ENCODE data around the gene S100A1. TPM values are rescaled to one million over a fixed set of nuclear protein-coding genes. Genes with fewer than 3 reads are reported as not detected.

The S100A1 gene
- total and polyA plus RNA-seq, 2 of the 13 experiments (the other 11 are each of a cell fraction or from before 2014, with no cell fraction given), result 120 to 251 TPM

- TF ChIP-seq AFF4 (CRISPR knock-in tag; IDR thresholded peaks at IDR 0.05), result no peak
- no peak for TF ChIP-seq ZNF10 (CRISPR knock-in tag; IDR thresholded peaks at IDR 0.05; ENCODE audit: borderline replicate concordance, low read depth)
- no peak for TF ChIP-seq CCAR2 (optimal IDR thresholded peaks at IDR 0.05; ENCODE audit: low read depth, low read length)
- TF ChIP-seq ZBTB3 (CRISPR knock-in tag; IDR thresholded peaks at IDR 0.05; ENCODE audit: borderline replicate concordance, low read depth), result no peak; the same call in 1 of the 2 replicates
- TF ChIP-seq ZNF430 (CRISPR knock-in tag; IDR thresholded peaks at IDR 0.05), result peak; percentile 41; the same call in 1 of the 2 replicates
- TF ChIP-seq FOSL1 (CRISPR knock-in tag; IDR thresholded peaks at IDR 0.05; ENCODE audit: borderline replicate concordance), result no peak; the same call in 1 of the 2 replicates
- no peak for TF ChIP-seq ZNF576 (CRISPR knock-in tag; IDR thresholded peaks at IDR 0.05)
- TF ChIP-seq NFRKB (IDR thresholded peaks at IDR 0.05), result peak; percentile 68; the same call in 1 of the 2 replicates
- no peak for TF ChIP-seq ELF4 (CRISPR knock-in tag; IDR thresholded peaks at IDR 0.05; ENCODE audit: borderline replicate concordance)
- peak; percentile 52; the same call in 1 of the 2 replicates for TF ChIP-seq HBP1 (CRISPR knock-in tag; IDR thresholded peaks at IDR 0.05; ENCODE audit: low read depth)
- peak; percentile 91 for TF ChIP-seq ZNF616 (CRISPR knock-in tag; IDR thresholded peaks at IDR 0.05; ENCODE audit: low read depth)
- 0 out of 2 replicates have a peak, but pooled peaks have one; percentile 68 for TF ChIP-seq ZNF563 (CRISPR knock-in tag; IDR thresholded peaks at IDR 0.05)
- TF ChIP-seq PPARG (CRISPR knock-in tag; conservative IDR thresholded peaks at IDR 0.05), result peak; percentile 50; the same call in 1 of the 2 replicates
- no peak for TF ChIP-seq GZF1 (CRISPR knock-in tag; IDR thresholded peaks at IDR 0.05)
- 0 out of 2 replicates have a peak, but pooled peaks have one; percentile 47 for TF ChIP-seq SIN3A (IDR thresholded peaks at IDR 0.05; ENCODE audit: borderline replicate concordance, low read depth, low read length)
- TF ChIP-seq ETV6 (CRISPR knock-in tag; conservative IDR thresholded peaks at IDR 0.05), result 0 out of 2 replicates have a peak, but pooled peaks have one; percentile 20
- TF ChIP-seq ATF4 (CRISPR knock-in tag; IDR thresholded peaks at IDR 0.05), result 0 out of 4 replicates have a peak, but pooled peaks of 1 of the 2 experiments have one; percentile 51
- peak; percentile 13 for TF ChIP-seq IRF2 (CRISPR knock-in tag; IDR thresholded peaks at IDR 0.05)
- TF ChIP-seq ZNF746 (CRISPR knock-in tag; IDR thresholded peaks at IDR 0.05), result peak; percentile 26; the same call in 1 of the 2 replicates
- no peak for TF ChIP-seq ZNF841 (CRISPR knock-in tag; IDR thresholded peaks at IDR 0.05; ENCODE audit: borderline replicate concordance)
- TF ChIP-seq FOXK1 (CRISPR knock-in tag; IDR thresholded peaks at IDR 0.05; ENCODE audit: borderline replicate concordance, low read depth), result 0 out of 2 replicates have a peak, but pooled peaks have one; percentile 16
- TF ChIP-seq MEIS1 (CRISPR knock-in tag; IDR thresholded peaks at IDR 0.05; ENCODE audit: borderline replicate concordance), result peak; percentile 80; the same call in 1 of the 2 replicates
- TF ChIP-seq ZNF17 (CRISPR knock-in tag; IDR thresholded peaks at IDR 0.05), result no peak
These were observed 19.3 kb upstream of the S100A1 start (continued) for GRCh38 chr1:153608742-153609584.
